ENCODE measurements around the gene FUT8. TPM values are rescaled to one million over a fixed set of nuclear protein-coding genes. Genes with fewer than 3 reads are reported as not detected.

FUT8 gene
- total and polyA plus RNA-seq, 2 donors (not counting 1 experiment from before 2014, with no cell fraction given): 13.2 to 91.8 TPM

DNA sequence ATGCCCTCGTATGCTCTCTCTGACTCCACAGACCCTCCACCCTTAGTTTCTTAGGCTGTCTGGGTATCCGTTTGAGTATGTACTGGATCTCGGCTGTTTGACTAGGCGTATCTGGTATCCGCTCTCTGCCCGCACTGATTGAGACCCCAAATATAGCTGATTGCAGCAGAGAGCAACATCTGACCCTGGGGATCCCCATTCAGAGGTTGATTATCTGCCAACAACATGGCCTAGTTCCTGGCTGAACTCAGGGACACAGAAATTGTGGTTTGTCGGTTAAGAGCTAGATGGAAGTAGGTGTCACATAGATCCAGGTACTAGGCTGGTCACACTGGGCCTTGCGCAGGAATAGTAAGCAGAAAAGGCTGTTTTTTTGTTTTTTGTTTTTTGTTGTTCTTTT, 359.9 kb downstream of the FUT8 start:
- H3K79me2 ChIP-seq (ENCODE audit: control insufficient read depth, insufficient read depth, low read length): no peaks in the 10 kb centered on the region
- no peak overlapping the region for H3K27ac Mint-ChIP-seq
- no peaks in the 10 kb centered on the region for H3K9me3 Mint-ChIP-seq (ENCODE audit: insufficient read depth)
- no peak overlapping the region for H3K4me2 ChIP-seq (replicated peaks; ENCODE audit: low read depth, low read length, poor library complexity, severe bottlenecking)
- WGBS (ENCODE audit: insufficient coverage): 84% methylated on average over 8 of the region's 8 CpGs
- ChIA-PET CTCF (no interaction called here), POLR2A (no interaction called here)
- no peaks in the 10 kb centered on the region for H3K9me3 ChIP-seq (ENCODE audit: control extremely low read depth in 1 of 3, control insufficient read depth in 2 of 3, insufficient read depth in 1 of 3, low read length in 2 of 3)
- H3K4me3 ChIP-seq (ENCODE audit: control extremely low read depth in 1 of 5, extremely low read depth in 1 of 5, insufficient read depth in 1 of 5, low read depth in 2 of 5, low read length in 4 of 5): no peak overlapping the region
- ATAC-seq (ENCODE audit: low read depth) (no peak), DNase-seq (no peak)
- H4K20me1 ChIP-seq (ENCODE audit: control insufficient read depth, insufficient read depth, low read length, poor library complexity, severe bottlenecking): no peaks in the 10 kb centered on the region
- no peak overlapping the region for H3K27ac ChIP-seq (ENCODE audit: low read length in 2 of 2)
- no peak overlapping the region for H2AFZ ChIP-seq (ENCODE audit: insufficient read depth, low read depth, low read length, poor library complexity, severe bottlenecking)
- no peaks in the 10 kb centered on the region for H3K4me1 ChIP-seq (ENCODE audit: control insufficient read depth in 2 of 2, insufficient read depth in 2 of 2, low read length in 2 of 2)
- H3K4me3 Mint-ChIP-seq: no peak overlapping the region
- TF ChIP-seq EZH2 (IDR thresholded peaks at IDR 0.05; ENCODE audit: borderline replicate concordance, insufficient read depth, low read depth, low read length, poor library complexity, severe bottlenecking): no peak
- TF ChIP-seq CTCF (IDR thresholded peaks at IDR 0.05): no peak
- intact Hi-C loops (cut with micrococcal nuclease): no loop called here
- H3K27me3 Mint-ChIP-seq: no peaks in the 10 kb centered on the region
- H3K9ac ChIP-seq (ENCODE audit: low read length): no peak overlapping the region
- peaks cover 0 to under 1% (median 0%) of the 10 kb centered on the region in 4 experiments for H3K27me3 ChIP-seq (replicated peaks in 1 of 4; ENCODE audit: control extremely low read depth in 1 of 4, control insufficient read depth in 3 of 4, insufficient read depth in 4 of 4, low read length in 3 of 4)
- no peaks in the 10 kb centered on the region for H3K36me3 ChIP-seq (replicated peaks in 1 of 2; ENCODE audit: control extremely low read depth in 1 of 2, control insufficient read depth in 1 of 2, extremely low read depth in 1 of 2, insufficient read depth in 2 of 2, low read length in 1 of 2)
- peaks cover 2% of the 10 kb centered on the region for H3K4me1 Mint-ChIP-seq

DNA sequence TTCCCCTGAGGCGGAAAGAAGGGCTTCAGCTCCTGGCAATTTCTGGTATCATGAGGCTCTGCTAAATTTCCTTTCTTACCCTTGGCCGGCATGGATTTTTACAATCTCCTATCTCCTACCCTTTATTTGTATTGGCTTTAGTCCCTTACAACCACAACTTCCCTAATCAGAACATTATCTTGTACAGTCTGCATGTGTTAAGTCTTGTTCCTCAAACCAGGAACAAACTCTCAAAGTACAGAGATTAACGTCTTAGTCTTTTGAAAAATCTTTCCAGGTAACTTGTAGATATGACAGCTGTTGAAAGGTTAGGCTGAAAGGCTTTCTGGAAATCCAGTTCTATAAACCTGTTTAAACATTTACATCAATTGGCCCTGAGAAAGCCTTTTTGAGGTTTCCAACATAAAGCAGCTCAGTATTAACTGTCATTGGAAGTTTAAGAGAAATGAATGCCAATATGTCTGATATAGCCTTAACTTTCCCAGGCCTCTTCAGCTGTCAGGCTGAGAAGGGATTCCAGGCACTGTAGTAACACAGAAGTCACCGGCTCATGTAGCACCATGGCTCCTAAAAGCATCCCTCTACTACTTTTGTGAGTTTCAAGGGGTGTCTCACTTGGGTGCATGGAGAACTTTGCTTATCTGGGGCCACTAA, 360.5 kb downstream of the FUT8 start:
- no peak overlapping the region for H3K9ac ChIP-seq (ENCODE audit: low read length)
- no peak for TF ChIP-seq EZH2 (IDR thresholded peaks at IDR 0.05; ENCODE audit: borderline replicate concordance, insufficient read depth, low read depth, low read length, poor library complexity, severe bottlenecking)
- no peak for TF ChIP-seq CTCF (IDR thresholded peaks at IDR 0.05)
- no peaks in the 10 kb centered on the region for H3K9me3 ChIP-seq (ENCODE audit: control extremely low read depth in 1 of 3, control insufficient read depth in 2 of 3, insufficient read depth in 1 of 3, low read length in 2 of 3)
- no peak overlapping the region for H3K4me2 ChIP-seq (replicated peaks; ENCODE audit: low read depth, low read length, poor library complexity, severe bottlenecking)
- no peaks in the 10 kb centered on the region for H4K20me1 ChIP-seq (ENCODE audit: control insufficient read depth, insufficient read depth, low read length, poor library complexity, severe bottlenecking)
- ATAC-seq (ENCODE audit: low read depth): no peak
- Mint-ChIP-seq H3K27me3 (no peaks in the 10 kb centered on the region), H3K27ac (no peak overlapping the region), H3K9me3 (ENCODE audit: insufficient read depth) (no peaks in the 10 kb centered on the region), H3K4me3 (no peak overlapping the region), H3K4me1 (peaks cover 2% of the 10 kb centered on the region)
- H3K79me2 ChIP-seq (ENCODE audit: control insufficient read depth, insufficient read depth, low read length): no peaks in the 10 kb centered on the region
- ChIA-PET CTCF (no interaction called here), POLR2A (no interaction called here)
- no peaks in the 10 kb centered on the region for H3K36me3 ChIP-seq (replicated peaks in 1 of 2; ENCODE audit: control extremely low read depth in 1 of 2, control insufficient read depth in 1 of 2, extremely low read depth in 1 of 2, insufficient read depth in 2 of 2, low read length in 1 of 2)
- H3K4me3 ChIP-seq (ENCODE audit: control extremely low read depth in 1 of 5, extremely low read depth in 1 of 5, insufficient read depth in 1 of 5, low read depth in 2 of 5, low read length in 4 of 5): no peak overlapping the region
- H3K4me1 ChIP-seq (ENCODE audit: control insufficient read depth in 2 of 2, insufficient read depth in 2 of 2, low read length in 2 of 2): no peaks in the 10 kb centered on the region
- DNase-seq: no peak
- intact Hi-C loops (cut with micrococcal nuclease): no loop called here
- H2AFZ ChIP-seq (ENCODE audit: insufficient read depth, low read depth, low read length, poor library complexity, severe bottlenecking): no peak overlapping the region
- H3K27ac ChIP-seq (ENCODE audit: low read length in 2 of 2): no peak overlapping the region
- WGBS (ENCODE audit: insufficient coverage): no CpG with 5 or more reads among the region's 4 CpGs
- no peaks in the 10 kb centered on the region for H3K27me3 ChIP-seq (replicated peaks in 1 of 4; ENCODE audit: control extremely low read depth in 1 of 4, control insufficient read depth in 3 of 4, insufficient read depth in 4 of 4, low read length in 3 of 4)
